ENCODE results near the gene PRRT4. TPM values are rescaled to one million over a fixed set of nuclear protein-coding genes. Genes with fewer than 3 reads are reported as not detected.

PRRT4 gene
- total and polyA plus RNA-seq, 2 of the 13 experiments (the other 11 are each of a cell fraction or from before 2014, with no cell fraction given): not detected

- WGBS (ENCODE audit: low lambda C conversion rate): 95% methylated on average over 2 of the region's 2 CpGs
- in situ Hi-C loops (cut with HindIII; ENCODE audit: extremely low pct_ligation_motif_present, low pct_unique_long_range_greater_than_20kb) (no loop called here), intact Hi-C loops (cut with micrococcal nuclease; ENCODE audit: unreplicated experiment) (no loop called here)
- Histone ChIP-seq H3K36me3 (replicated peaks in 1 of 2; ENCODE audit: control insufficient read depth in 1 of 2, insufficient read depth in 2 of 2, low read length in 2 of 2) (peaks cover 9 to 26% of the 10 kb centered on the region in 2 experiments; a peak in 3 of 5 replicates), H3K79me2 (ENCODE audit: insufficient read depth, low read length) (no peaks in the 10 kb centered on the region), H3K9me3 (ENCODE audit: low read length) (no peaks in the 10 kb centered on the region), H3K27me3 (ENCODE audit: control insufficient read depth in 1 of 2, insufficient read depth in 2 of 2, low read length in 2 of 2) (no peaks in the 10 kb centered on the region), H4K20me1 (ENCODE audit: insufficient read depth, low read length) (no peaks in the 10 kb centered on the region), H3K9ac (ENCODE audit: insufficient read depth, low read depth, low read length) (no peak overlapping the region), H2AFZ (ENCODE audit: low read length) (no peak overlapping the region), H3K27ac (ENCODE audit: extremely low read length, insufficient read depth, low read length) (no peak overlapping the region), H3K4me3 (replicated peaks in 1 of 3; ENCODE audit: insufficient read depth in 1 of 3, low read depth in 2 of 3, low read length in 3 of 3) (no peak overlapping the region), H3K4me2 (ENCODE audit: low read depth, low read length) (no peak overlapping the region), H3K4me1 (ENCODE audit: insufficient read depth, low read length) (peaks cover 26% of the 10 kb centered on the region)
- no peak for FAIRE-seq
- no peak for DNase-seq (ENCODE audit: low spot score)
- BruUV-seq (replicated peaks): no TSS peak
- ChIA-PET POLR2A (no interaction called here), CTCF (ENCODE audit: low intra/inter-chr PET ratio, low total read pairs) (no interaction called here)
- TF ChIP-seq TEAD2 (CRISPR knock-in tag; IDR thresholded peaks at IDR 0.05) (no peak), PHF5A (CRISPR knock-in tag; IDR thresholded peaks at IDR 0.05; ENCODE audit: low read depth, unreplicated experiment) (no peak), ZNF205 (CRISPR knock-in tag; IDR thresholded peaks at IDR 0.05) (no peak), ARNT2 (CRISPR knock-in tag; IDR thresholded peaks at IDR 0.05; ENCODE audit: low read depth) (no peak), PHB2 (IDR thresholded peaks at IDR 0.05; ENCODE audit: partially characterized antibody) (no peak), ZNF44 (CRISPR knock-in tag; IDR thresholded peaks at IDR 0.05) (no peak), TRAFD1 (CRISPR knock-in tag; IDR thresholded peaks at IDR 0.05; ENCODE audit: borderline replicate concordance) (no peak), KDM5A (IDR thresholded peaks at IDR 0.05; ENCODE audit: borderline replicate concordance, low read length) (no peak), ZNF136 (CRISPR knock-in tag; IDR thresholded peaks at IDR 0.05; ENCODE audit: low read depth) (no peak), MTERF4 (CRISPR knock-in tag; IDR thresholded peaks at IDR 0.05) (no peak)
- ATAC-seq: no peak
These were observed 58.4 kb downstream of the PRRT4 start for GRCh38 chr7:128303133-128303532.

Data from HepG2 (cell line).